GM18909 (cell line): ENCODE measurements around the gene MUCL1.

Experiments
- ATAC-seq: cut with Tn5 transposase; IDR thresholded peaks from one replicate; pipeline ENCODE4 v1.9.1; 2021; ENCODE audit warnings: mild to moderate bottlenecking; ENCODE audit not compliant: unreplicated experiment, poor library complexity

Gene MUCL1

DNA sequence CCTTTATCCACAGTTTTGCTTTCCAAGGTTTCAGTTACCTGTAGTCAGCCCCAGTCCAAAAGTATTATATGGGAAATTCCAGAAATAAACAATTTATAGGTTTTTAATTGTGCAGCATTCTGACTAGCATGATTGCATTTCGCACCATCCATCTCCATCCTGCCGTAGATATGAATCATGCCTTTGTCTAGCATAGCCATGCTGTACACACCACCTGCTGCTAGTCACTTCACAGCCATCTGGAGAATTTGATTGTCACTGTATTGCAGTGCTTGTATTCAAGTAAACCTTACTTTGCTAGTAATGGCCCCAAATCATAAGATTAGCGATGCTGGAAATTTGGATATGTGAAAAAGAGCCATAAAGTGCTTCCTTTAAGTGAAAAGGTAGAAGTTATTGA is 36.0 kb downstream of the MUCL1 start:
- ATAC-seq = no peak

DNA sequence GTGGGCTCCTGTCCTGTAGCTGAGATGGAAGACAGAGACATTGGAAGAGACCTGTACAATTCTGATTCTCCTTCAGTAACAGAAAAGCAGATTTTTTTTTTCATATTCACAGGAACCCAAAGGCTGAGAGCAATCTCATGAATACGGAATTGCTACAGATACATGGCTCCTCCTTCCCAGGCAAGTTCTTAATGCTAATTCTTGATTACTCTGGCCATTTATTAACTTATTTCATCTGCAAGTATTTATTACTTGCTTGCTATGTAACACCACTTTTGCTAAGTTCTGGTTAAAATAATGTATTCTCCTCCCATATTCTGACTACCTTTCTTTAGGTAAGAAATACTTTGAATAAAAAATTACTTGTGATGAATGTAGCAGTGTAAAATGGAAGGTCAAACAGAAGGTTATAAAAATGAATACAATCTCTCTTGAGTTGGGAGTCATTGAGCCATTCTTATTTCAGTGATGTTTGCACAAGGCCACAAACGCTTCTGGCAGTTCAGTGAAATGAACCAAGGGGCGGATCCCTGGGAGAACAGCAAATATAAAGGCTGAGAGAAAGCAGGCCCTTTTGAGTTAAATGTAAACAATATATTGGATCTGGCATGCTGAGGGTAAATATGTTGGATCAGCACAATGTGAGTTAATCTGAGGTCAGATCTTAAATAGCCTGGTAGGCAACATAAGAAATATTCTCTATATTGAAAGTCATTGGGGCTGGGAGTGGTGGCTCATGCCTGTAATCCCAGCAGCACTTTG is 37.6 kb downstream of the MUCL1 start:
- ATAC-seq = no peak
